GM12878 (cell line): ENCODE measurements around the gene GRIN3A. TPM values are rescaled to one million over a fixed set of nuclear protein-coding genes. Genes with fewer than 3 reads are reported as not detected.

Source experiments
- ATAC-seq: fragments of 200-7000 bp; cut with Tn5 transposase; 3 replicates; pipeline ENCODE4 v1.9.1; 2020; ENCODE audit warnings: mild to moderate bottlenecking, moderate library complexity
- BruUV-seq: library from RNA; stranded (reverse); fragments of 400-500 nt; replicated peaks from 2 replicates; lab custom pipeline; 2021; lab: Mats Ljungman, UMichigan
- CTCF ChIA-PET: fragments of 300-600 bp; sonication (Branson Sonifier 250); formaldehyde crosslinking; extraction: SDS; loops from one replicate; lab custom pipeline; 2021; ENCODE audit warnings: inconsistent platforms; lab: Yijun Ruan, JAX
- POLR2A ChIA-PET: fragments of 350-600 bp; formaldehyde crosslinking; extraction: SDS; loops from one replicate; lab custom pipeline; 2021; ENCODE audit warnings: inconsistent platforms; lab: Charles Lee
- RAD21 ChIA-PET: fragments of 300-600 bp; sonication (Branson Sonifier 250); formaldehyde crosslinking; loops from one replicate; lab custom pipeline; 2023; ENCODE audit warnings: antibody characterized with exemption; ENCODE audit not compliant: unreplicated experiment; lab: Charles Lee
- SMC1A ChIA-PET: fragments of 300-600 bp; sonication (Branson Sonifier 250); formaldehyde crosslinking; loops from one replicate; lab custom pipeline; 2023; ENCODE audit not compliant: unreplicated experiment, uncharacterized antibody; lab: Charles Lee
- DNase-seq: peaks from one replicate; pipeline ENCODE4 v3.0.0-alpha.2; 2011; ENCODE audit warnings: low read depth, low spot score
- FAIRE-seq: peaks from 3 replicates; lab custom pipeline; 2011; peaks lifted over from hg19 to GRCh38; lab: Jason Lieb, UNC
- H2AFZ ChIP-seq: 2 replicates; pipeline ENCODE4 v1.6.0; 2011; ENCODE audit warnings: low read depth, low read length, control low read depth; ENCODE audit not compliant: control insufficient read depth
- H3K27ac ChIP-seq: 2 replicates; pipeline ENCODE4 v1.5.1; 2011; ENCODE audit warnings: control low read depth; ENCODE audit not compliant: control insufficient read depth, insufficient read depth
- H3K27me3 ChIP-seq, 2 experiments: replicated peaks in 1 of 2; 2 replicates each; pipeline versions ENCODE4 v1.6.0 to v1.6.1; 2011; ENCODE audit warnings: low read length in 1 of 2; ENCODE audit not compliant: control insufficient read depth in 2 of 2, insufficient read depth in 2 of 2
- H3K36me3 ChIP-seq, 2 experiments: 2 replicates each; pipeline ENCODE4 v1.5.1; 2011; ENCODE audit warnings: low read length in 1 of 2; ENCODE audit not compliant: control insufficient read depth in 2 of 2, insufficient read depth in 2 of 2
- H3K4me1 ChIP-seq: 2 replicates; pipeline ENCODE4 v1.6.1; 2011; ENCODE audit warnings: mild to moderate bottlenecking, low read length, moderate library complexity, mixed read lengths; ENCODE audit not compliant: control insufficient read depth, insufficient read depth
- H3K4me2 ChIP-seq: 2 replicates; pipeline ENCODE4 v1.6.0; 2011; ENCODE audit warnings: control low read depth; ENCODE audit not compliant: control insufficient read depth, insufficient read depth
- H3K4me3 ChIP-seq: fragments of 200-600 bp; sonication (generic); 2 replicates; pipeline ENCODE4 v1.5.1; 2016
- H3K79me2 ChIP-seq: 2 replicates; pipeline ENCODE4 v1.6.0; 2011; ENCODE audit warnings: low read length; ENCODE audit not compliant: control insufficient read depth, insufficient read depth
- H3K9ac ChIP-seq: 2 replicates; pipeline ENCODE4 v1.8.0; 2011; ENCODE audit warnings: low read length, control low read depth, mixed read lengths; ENCODE audit not compliant: control insufficient read depth, insufficient read depth
- H3K9me3 ChIP-seq: replicated peaks from 3 replicates; pipeline ENCODE4 v1.5.1; 2011; ENCODE audit warnings: mild to moderate bottlenecking, low read length; ENCODE audit not compliant: control insufficient read depth, insufficient read depth
- H4K20me1 ChIP-seq: 2 replicates; pipeline ENCODE4 v1.6.0; 2011; ENCODE audit not compliant: control insufficient read depth, insufficient read depth
- BCL3 ChIP-seq: IDR thresholded peaks from 2 replicates; pipeline ENCODE4 v1.6.1; 2011; ENCODE audit warnings: borderline replicate concordance, low read depth, mild to moderate bottlenecking, moderate library complexity, low read length; ENCODE audit not compliant: insufficient read depth, poor library complexity, severe bottlenecking
- CBX5 ChIP-seq: sonication (generic); IDR thresholded peaks from 2 replicates; pipeline ENCODE4 v1.6.1; 2016; ENCODE audit warnings: low read depth, moderate library complexity, mild to moderate bottlenecking, inconsistent platforms
- EGR1 ChIP-seq, 2 experiments: IDR thresholded peaks; 1 replicate in 1 of 2; 2 replicates in 1 of 2; pipeline ENCODE4 v1.6.1; 2011 to 2012; ENCODE audit warnings: low read depth in 2 of 2, low read length in 2 of 2, borderline replicate concordance in 1 of 2, mild to moderate bottlenecking in 1 of 2, moderate library complexity in 1 of 2
- KLF5 ChIP-seq: fragments of 450-650 bp; IDR thresholded peaks from 2 replicates; pipeline ENCODE4 v1.6.1; 2014; ENCODE audit warnings: mild to moderate bottlenecking; ENCODE audit not compliant: partially characterized antibody
- MEF2B ChIP-seq: fragments of 450-650 bp; IDR thresholded peaks from 2 replicates; pipeline ENCODE4 v1.6.1; 2018; ENCODE audit warnings: mild to moderate bottlenecking, moderate library complexity; ENCODE audit not compliant: partially characterized antibody, poor library complexity, severe bottlenecking
- MTA2 ChIP-seq: fragments of 450-650 bp; IDR thresholded peaks from 2 replicates; pipeline ENCODE4 v1.6.1; 2016; ENCODE audit warnings: low read depth, mild to moderate bottlenecking, moderate library complexity
- NR2C1 ChIP-seq: fragments of 450-650 bp; IDR thresholded peaks from 2 replicates; pipeline ENCODE4 v1.6.1; 2017; ENCODE audit warnings: antibody characterized with exemption, mild to moderate bottlenecking, moderate library complexity
- NRF1 ChIP-seq: conservative IDR thresholded peaks from 2 replicates; pipeline ENCODE4 v1.6.1; 2011; ENCODE audit warnings: mild to moderate bottlenecking, low read depth, low read length, improper control_type of control experiment
- PAX8 ChIP-seq: fragments of 450-650 bp; IDR thresholded peaks from 2 replicates; pipeline ENCODE4 v1.6.1; 2017; ENCODE audit warnings: mild to moderate bottlenecking, moderate library complexity
- STAT3 ChIP-seq: IDR thresholded peaks from 2 replicates; pipeline ENCODE4 v1.6.1; 2011; ENCODE audit warnings: low read depth, low read length, improper control_type of control experiment
- ZBTB11 ChIP-seq: fragments of 450-650 bp; formaldehyde crosslinking; IDR thresholded peaks from 2 replicates; pipeline ENCODE4 v1.5.0; 2022; ENCODE audit warnings: mild to moderate bottlenecking, missing genetic modification characterization
- ZNF274 ChIP-seq: IDR thresholded peaks from one replicate; pipeline ENCODE4 v1.8.0; 2011; ENCODE audit not compliant: insufficient read length, insufficient read depth
- WGBS: methylation state at CpG from one replicate; pipeline ENCODE4 v1.1.6; 2016; ENCODE audit warnings: low lambda C conversion rate; ENCODE audit not compliant: insufficient replicate concordance, insufficient coverage; ENCODE audit errors: missing lambda C conversion rate; 5-methylcytosine and 5-hydroxymethylcytosine counted together
- in situ Hi-C: fragments of 300-500 bp; cut with MboI; formaldehyde crosslinking; loops from 9 replicates; pipeline ENCODE4 v1.14.3; 2018; ENCODE audit warnings: mixed read lengths
- intact Hi-C: fragments of 100-400 bp; cut with micrococcal nuclease; formaldehyde crosslinking; loops from one replicate; pipeline ENCODE4 v1.14.2; 2022; ENCODE audit not compliant: unreplicated experiment
- polyA plus RNA-seq, 11 experiments: library from polyadenylated mRNA; depleted of rRNA in 4 of 11; unstranded in 6 of 11; stranded (reverse) in 5 of 11; fragments of >200 nt; fragmentation: Nextera tagmentation in 4 of 11; fragmentation: Illumina TruSeq in 1 of 11; extraction: Ambion mirVana in 4 of 11; extraction: Trizol in 1 of 11; gene quantifications; 1 replicate in 1 of 11; 2 replicates in 10 of 11; pipeline versions ENCODE4 v1.2.1 to v1.2.3, GENCODE V29; 2011 to 2016; ENCODE audit warnings: inconsistent platforms in 2 of 11, missing spikeins in 2 of 11, low read depth in 1 of 11
- total RNA-seq, 4 experiments: library from RNA; depleted of rRNA in 3 of 4; stranded (reverse); fragments of >200 nt in 3 of 4; fragmentation: Illumina TruSeq in 1 of 4; extraction: Trizol in 1 of 4; gene quantifications; 2 replicates each; pipeline versions ENCODE4 v1.2.1 to v1.2.3, GENCODE V29; 2013 to 2021

GRIN3A gene
- total and polyA plus RNA-seq, 10 of the 15 experiments (the other 5 are each of a cell fraction or from before 2014, with no cell fraction given): 0.03 to 0.05 (median 0.04) TPM; not detected in 7

GRCh38 chr9:101574731-101575333, 163.6 kb downstream of the GRIN3A start:
- Histone ChIP-seq H3K79me2 (no peaks in the 10 kb centered on the region), H3K4me3 (no peak overlapping the region), H3K27me3 (no peaks in the 10 kb centered on the region), H2AFZ (no peak overlapping the region), H3K36me3 (no peaks in the 10 kb centered on the region), H3K4me2 (no peak overlapping the region), H4K20me1 (no peaks in the 10 kb centered on the region), H3K9ac (no peak overlapping the region), H3K27ac (no peak overlapping the region), H3K4me1 (no peaks in the 10 kb centered on the region), H3K9me3 (no peaks in the 10 kb centered on the region)
- no peak for FAIRE-seq
- POLR2A ChIA-PET: no interaction called here
- RAD21 ChIA-PET: no interaction called here
- DNase-seq: no peak
- TF ChIP-seq CBX5: no peak
- TF ChIP-seq PAX8: no peak
- no peak for TF ChIP-seq ZNF274
- TF ChIP-seq KLF5: no peak
- TF ChIP-seq EGR1 (IDR thresholded peaks at IDR 0.05; ENCODE audit: borderline replicate concordance in 1 of 2, low read depth in 2 of 2, low read length in 2 of 2): no peak
- CTCF ChIA-PET: interaction anchor here (1.2 kb wide), 1 partner anchor 8 kb away, joined by 4 read pairs; no protein-coding TSS in a partner anchor
- SMC1A ChIA-PET: no interaction called here
- intact Hi-C loops: no loop called here
- BruUV-seq: no TSS peak
- in situ Hi-C loops: no loop called here
- no peak for ATAC-seq

- no TSS peak for BruUV-seq
- ChIA-PET CTCF (interaction anchor here (1.7 kb wide), 1 partner anchor 8 kb away, joined by 4 read pairs; no protein-coding TSS in a partner anchor), POLR2A (no interaction called here)
- TF ChIP-seq BCL3 (no peak), NR2C1 (no peak), ZBTB11 (CRISPR knock-in tag) (no peak), MTA2 (no peak), STAT3 (no peak), MEF2B (no peak), NRF1 (no peak)
Measured at GRCh38 chr9:101572316-101572715, 166.1 kb downstream of the GRIN3A start.

More at GRCh38 chr9:101572316-101572715, 166.1 kb downstream of the GRIN3A start:
- RAD21 ChIA-PET: no interaction called here
- H3K9ac ChIP-seq: no peak overlapping the region
- no peaks in the 10 kb centered on the region for H3K79me2 ChIP-seq
- SMC1A ChIA-PET: interaction anchor here (0.6 to 0.7 kb wide), 2 partner anchors 8 to 183 kb away, joined by 3 to 4 read pairs; no protein-coding TSS in a partner anchor
- H2AFZ ChIP-seq: no peak overlapping the region
- no peaks in the 10 kb centered on the region for H3K36me3 ChIP-seq
- H3K4me2 ChIP-seq: no peak overlapping the region
- H3K4me1 ChIP-seq: no peaks in the 10 kb centered on the region
- no peaks in the 10 kb centered on the region for H3K27me3 ChIP-seq
- FAIRE-seq: no peak
- in situ Hi-C loops (no loop called here), intact Hi-C loops (no loop called here)
- no peaks in the 10 kb centered on the region for H3K9me3 ChIP-seq
- no peak overlapping the region for H3K27ac ChIP-seq
- no peak for ATAC-seq
- DNase-seq: no peak
- H3K4me3 ChIP-seq: no peak overlapping the region
- WGBS: 92% methylated on average over 2 of the region's 2 CpGs
- H4K20me1 ChIP-seq: no peaks in the 10 kb centered on the region
